Stomach (tissue), 9 donors: ENCODE measurements around the gene NRXN2. TPM values are rescaled to one million over a fixed set of nuclear protein-coding genes. Genes with fewer than 3 reads are reported as not detected.

ENCODE experiments used
- DNase-seq, 2 donors: peaks; one replicate each; pipeline versions ENCODE4 v3.0.0 to v3.0.0-alpha.2; 2013 to 2019
- H3K27ac ChIP-seq, 5 donors: fragments of 200-600 bp in 4 of 5; sonication (generic) in 4 of 5; one replicate each; pipeline ENCODE4 v1.5.1; 2013 to 2019; ENCODE audit warnings: mild to moderate bottlenecking in 1 of 5, moderate library complexity in 1 of 5
- H3K27me3 ChIP-seq, 3 donors: fragments of 200-600 bp; sonication (generic); one replicate each; pipeline ENCODE4 v1.5.1; 2017 to 2019; ENCODE audit warnings: mixed run types in 1 of 3
- H3K36me3 ChIP-seq, 4 donors: fragments of 200-600 bp; sonication (generic); 1 replicate in 3 of 4; 2 replicates in 1 of 4; pipeline ENCODE4 v1.5.1; 2016 to 2019
- H3K4me1 ChIP-seq, 4 donors: fragments of 200-600 bp; sonication (generic); one replicate each; pipeline ENCODE4 v1.5.1; 2016 to 2019
- H3K4me3 ChIP-seq, 4 donors: fragments of 200-600 bp; sonication (generic) in 3 of 4; one replicate each; pipeline ENCODE4 v1.5.1; 2016 to 2019; ENCODE audit warnings: mild to moderate bottlenecking in 1 of 4
- H3K9me3 ChIP-seq, 4 donors: fragments of 200-600 bp; sonication (generic); one replicate each; pipeline ENCODE4 v1.5.1; 2016 to 2019
- CTCF ChIP-seq, 7 experiments: fragments of 450-650 bp in 4 of 7; fragments of 200-600 bp in 3 of 7; sonication (generic) in 3 of 7; IDR thresholded peaks; one replicate each; pipeline ENCODE4 v1.5.1; 2016 to 2019; ENCODE audit warnings: antibody characterized with exemption in 7 of 7, control low read depth in 2 of 7, mild to moderate bottlenecking in 1 of 7
- EP300 ChIP-seq: sonication (generic); formaldehyde crosslinking; IDR thresholded peaks from one replicate; pipeline ENCODE4 v1.6.1; 2017; ENCODE audit warnings: antibody characterized with exemption
- POLR2A ChIP-seq, 4 donors: fragments of 450-650 bp; IDR thresholded peaks; one replicate each; pipeline ENCODE4 v1.6.1; 2016; ENCODE audit warnings: antibody characterized with exemption in 4 of 4, control low read depth in 2 of 4, mild to moderate bottlenecking in 1 of 4, moderate library complexity in 1 of 4
- POLR2AphosphoS5 ChIP-seq, 3 donors: sonication (generic); formaldehyde crosslinking; IDR thresholded peaks; one replicate each; pipeline ENCODE4 v1.6.1; 2016; ENCODE audit warnings: antibody characterized with exemption in 3 of 3
- WGBS, 5 donors: extraction: QIAGEN DNeasy Blood & Tissue Kit in 3 of 5; methylation state at CpG; one replicate each; pipeline versions ENCODE4 v1.1.5 to v1.1.7; 2013 to 2018; 5-methylcytosine and 5-hydroxymethylcytosine counted together
- intact Hi-C: fragments of 100-400 bp; cut with DNase I; formaldehyde crosslinking; loops from one replicate; pipeline ENCODE4 v1.15.1; 2023; ENCODE audit warnings: low total_unique reads
- polyA plus RNA-seq, 3 donors: library from polyadenylated mRNA; stranded (reverse); fragments of 200-250 nt; gene quantifications; one replicate each; pipeline ENCODE4 v1.2.3, GENCODE V29; 2013
- total RNA-seq, 5 donors: library from RNA; depleted of rRNA; stranded (reverse); fragments of >200 nt; gene quantifications; one replicate each; pipeline versions ENCODE4 v1.1.0 to v1.2.3, GENCODE V29; 2014 to 2016
- donor health status: healthy with polysubstance abuse.
- donor health status: Bipolar disorder and iron deficiency.
- donor health status: healthy.

NRXN2 gene
- total and polyA plus RNA-seq, 8 donors, result 0.14 to 16.9 (median 1.2) TPM; not detected in 4

GRCh38 chr11:64638018-64638665, 84.9 kb downstream of the NRXN2 start:
- Histone ChIP-seq H3K27me3 (peaks cover 11 to 95% (median 57%) of the 10 kb centered on the region in 3 donors), H3K27ac (peak overlapping the region in 1 of 5 donors; percentile 46), H3K36me3 (no peaks in the 10 kb centered on the region), H3K4me1 (peaks cover 9 to 30% (median 12%) of the 10 kb centered on the region in 4 donors), H3K4me3 (peak overlapping the region in 3 of 4 donors; percentile 11 to 25 (median 17)), H3K9me3 (no peaks in the 10 kb centered on the region)
- WGBS, 5 donors, result 15 to 30% (median 21%) methylated on average over 23 to 37 of the region's 37 CpGs
- DNase-seq, result peak in 1 of 2 donors; percentile 75
- TF ChIP-seq POLR2A (IDR thresholded peaks at IDR 0.05), result no peak
- no peak for TF ChIP-seq EP300
- no peak for TF ChIP-seq CTCF (IDR thresholded peaks at IDR 0.05)
- TF ChIP-seq POLR2AphosphoS5 (IDR thresholded peaks at IDR 0.05), result no peak
- intact Hi-C loops, result no loop called here

DNA sequence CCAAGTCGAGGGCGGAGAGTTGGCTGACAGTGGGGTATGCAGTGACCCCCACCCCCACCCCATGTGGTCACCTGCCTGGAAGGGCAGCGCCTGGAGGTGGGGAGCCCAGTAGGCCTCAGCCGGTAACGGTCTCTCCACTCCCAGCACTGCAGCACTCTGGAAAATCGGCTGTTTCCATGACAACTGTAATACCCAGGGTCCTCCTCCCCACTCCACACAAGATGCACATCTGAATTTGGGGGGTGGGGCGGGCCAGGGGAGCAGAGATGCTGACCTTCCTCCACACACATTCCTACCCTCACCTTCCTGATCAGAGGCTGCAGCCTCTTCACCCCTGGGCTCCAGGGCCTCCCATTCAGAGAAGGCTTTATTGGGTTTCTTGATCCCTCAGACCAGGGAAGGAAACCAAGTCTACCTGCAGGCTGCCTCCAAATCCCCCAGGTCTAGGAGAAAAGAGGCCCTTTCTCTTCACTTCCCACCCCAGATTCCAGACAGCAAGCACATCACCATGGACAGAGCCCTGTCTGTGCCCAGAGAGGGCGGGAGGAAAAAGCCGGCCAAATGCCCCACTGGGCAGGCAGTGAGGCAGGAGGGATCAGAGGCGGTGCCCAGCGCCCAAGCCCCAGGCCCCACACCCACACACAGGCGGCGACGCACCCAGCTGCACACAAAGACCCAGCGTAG, 85.5 kb downstream of the NRXN2 start:
- peaks cover 2 to 25% (median 7%) of the 10 kb centered on the region in 4 donors for H3K4me1 ChIP-seq
- no peak for DNase-seq
- H3K27me3 ChIP-seq, result peaks cover 7 to 88% (median 50%) of the 10 kb centered on the region in 3 donors
- H3K36me3 ChIP-seq, result no peaks in the 10 kb centered on the region
- H3K4me3 ChIP-seq, result peak overlapping the region in 3 of 4 donors; percentile 11 to 25 (median 17)
- H3K9me3 ChIP-seq, result no peaks in the 10 kb centered on the region
- 38 to 51% (median 49%) methylated on average over 10 to 15 of the region's 15 CpGs for WGBS, 5 donors
- intact Hi-C loops, result no loop called here
- H3K27ac ChIP-seq, result peak overlapping the region in 1 of 5 donors; percentile 46
- TF ChIP-seq POLR2AphosphoS5 (IDR thresholded peaks at IDR 0.05) (no peak), EP300 (no peak), CTCF (IDR thresholded peaks at IDR 0.05) (no peak), POLR2A (IDR thresholded peaks at IDR 0.05) (no peak)

DNA sequence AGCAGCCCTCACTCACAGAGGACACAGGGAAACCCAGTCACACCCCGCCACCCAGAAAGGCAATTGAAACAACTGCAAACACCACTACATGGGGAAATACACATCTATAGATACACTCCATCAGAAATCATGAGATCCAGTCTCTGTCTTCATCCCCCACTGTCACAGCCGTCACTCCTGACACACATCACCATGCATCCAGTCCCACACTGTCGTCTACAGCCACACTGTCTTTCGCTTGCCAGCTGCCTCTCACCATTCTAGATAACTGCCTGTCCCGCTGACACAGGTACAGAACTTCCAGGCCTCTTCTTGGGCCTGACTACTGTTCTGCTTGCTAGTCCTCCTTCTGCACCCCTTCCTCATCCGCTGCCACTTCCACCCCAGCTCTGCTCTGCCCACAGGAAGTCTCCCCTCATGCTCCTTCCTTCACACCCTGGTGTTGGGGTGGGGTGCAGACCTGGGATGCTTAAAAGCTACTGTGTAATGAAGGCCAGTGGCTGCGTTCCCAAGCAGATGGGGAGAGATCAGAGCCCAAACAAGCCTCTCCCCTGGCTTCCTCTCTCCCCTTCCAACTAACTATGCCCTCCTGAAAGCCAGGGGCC, 89.3 kb downstream of the NRXN2 start:
- peaks cover 4 to 69% (median 33%) of the 10 kb centered on the region in 3 donors for H3K27me3 ChIP-seq
- TF ChIP-seq POLR2AphosphoS5 (IDR thresholded peaks at IDR 0.05) (no peak), POLR2A (IDR thresholded peaks at IDR 0.05) (no peak), EP300 (no peak), CTCF (IDR thresholded peaks at IDR 0.05) (no peak)
- 70 to 81% (median 77%) methylated on average over 7 of the region's 7 CpGs for WGBS, 5 donors
- H3K27ac ChIP-seq, result no peak overlapping the region
- DNase-seq, result no peak
- peaks cover 0 to 23% (median 9%) of the 10 kb centered on the region in 4 donors for H3K4me1 ChIP-seq
- H3K36me3 ChIP-seq, result no peaks in the 10 kb centered on the region
- no peaks in the 10 kb centered on the region for H3K9me3 ChIP-seq
- intact Hi-C loops, result no loop called here
- no peak overlapping the region for H3K4me3 ChIP-seq

- 87 to 89% (median 88%) methylated on average over 10 of the region's 10 CpGs for WGBS, 5 donors
- Histone ChIP-seq H3K36me3 (no peaks in the 10 kb centered on the region), H3K4me1 (peaks cover 0 to 13% (median 4%) of the 10 kb centered on the region in 4 donors), H3K27me3 (peaks cover 4 to 59% (median 24%) of the 10 kb centered on the region in 3 donors), H3K9me3 (no peaks in the 10 kb centered on the region), H3K27ac (no peak overlapping the region), H3K4me3 (no peak overlapping the region)
- TF ChIP-seq EP300 (no peak), POLR2A (IDR thresholded peaks at IDR 0.05) (no peak), CTCF (IDR thresholded peaks at IDR 0.05) (no peak), POLR2AphosphoS5 (IDR thresholded peaks at IDR 0.05) (no peak)
- intact Hi-C loops, result no loop called here
- DNase-seq, result no peak
Observed at GRCh38 chr11:64632654-64633053, 90.3 kb downstream of the NRXN2 start.
